ENCODE measurements around the gene SPATA25.

- TF ChIP-seq, protein P1, sequence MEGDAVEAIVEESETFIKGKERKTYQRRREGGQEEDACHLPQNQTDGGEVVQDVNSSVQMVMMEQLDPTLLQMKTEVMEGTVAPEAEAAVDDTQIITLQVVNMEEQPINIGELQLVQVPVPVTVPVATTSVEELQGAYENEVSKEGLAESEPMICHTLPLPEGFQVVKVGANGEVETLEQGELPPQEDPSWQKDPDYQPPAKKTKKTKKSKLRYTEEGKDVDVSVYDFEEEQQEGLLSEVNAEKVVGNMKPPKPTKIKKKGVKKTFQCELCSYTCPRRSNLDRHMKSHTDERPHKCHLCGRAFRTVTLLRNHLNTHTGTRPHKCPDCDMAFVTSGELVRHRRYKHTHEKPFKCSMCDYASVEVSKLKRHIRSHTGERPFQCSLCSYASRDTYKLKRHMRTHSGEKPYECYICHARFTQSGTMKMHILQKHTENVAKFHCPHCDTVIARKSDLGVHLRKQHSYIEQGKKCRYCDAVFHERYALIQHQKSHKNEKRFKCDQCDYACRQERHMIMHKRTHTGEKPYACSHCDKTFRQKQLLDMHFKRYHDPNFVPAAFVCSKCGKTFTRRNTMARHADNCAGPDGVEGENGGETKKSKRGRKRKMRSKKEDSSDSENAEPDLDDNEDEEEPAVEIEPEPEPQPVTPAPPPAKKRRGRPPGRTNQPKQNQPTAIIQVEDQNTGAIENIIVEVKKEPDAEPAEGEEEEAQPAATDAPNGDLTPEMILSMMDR (conservative IDR thresholded peaks at IDR 0.05; ENCODE audit: low read depth, low read length) = no peak
- no peak for TF ChIP-seq EZH2phosphoT487 (IDR thresholded peaks at IDR 0.05; ENCODE audit: borderline replicate concordance, low read length)
- TF ChIP-seq EZH2 (IDR thresholded peaks at IDR 0.05; ENCODE audit: low read length, unreplicated experiment) = no peak
Observed at GRCh38 chr20:45848969-45849582, 38.3 kb downstream of the SPATA25 start.
